Neuron (in vitro differentiated cells): ENCODE results near the gene ITM2B.

ENCODE experiments used
- H2AFZ ChIP-seq: one replicate; pipeline ENCODE4 v1.6.1; 2013; ENCODE audit warnings: low read depth, mild to moderate bottlenecking, inconsistent platforms, low read length, moderate library complexity
- H3K27me3 ChIP-seq: one replicate; pipeline ENCODE4 v1.6.1; 2013; ENCODE audit warnings: low read length; ENCODE audit not compliant: insufficient read depth
- H3K36me3 ChIP-seq: one replicate; pipeline ENCODE4 v1.6.1; 2013; ENCODE audit warnings: low read length; ENCODE audit not compliant: insufficient read depth
- H3K4me1 ChIP-seq: one replicate; pipeline ENCODE4 v1.6.1; 2013; ENCODE audit warnings: low read length; ENCODE audit not compliant: insufficient read depth
- H3K4me3 ChIP-seq: 2 replicates; pipeline ENCODE4 v1.5.1; 2013; ENCODE audit warnings: mild to moderate bottlenecking, low read length, moderate library complexity
- H3K9me3 ChIP-seq: one replicate; pipeline ENCODE4 v1.6.1; 2013; ENCODE audit warnings: low read length

ITM2B gene

DNA sequence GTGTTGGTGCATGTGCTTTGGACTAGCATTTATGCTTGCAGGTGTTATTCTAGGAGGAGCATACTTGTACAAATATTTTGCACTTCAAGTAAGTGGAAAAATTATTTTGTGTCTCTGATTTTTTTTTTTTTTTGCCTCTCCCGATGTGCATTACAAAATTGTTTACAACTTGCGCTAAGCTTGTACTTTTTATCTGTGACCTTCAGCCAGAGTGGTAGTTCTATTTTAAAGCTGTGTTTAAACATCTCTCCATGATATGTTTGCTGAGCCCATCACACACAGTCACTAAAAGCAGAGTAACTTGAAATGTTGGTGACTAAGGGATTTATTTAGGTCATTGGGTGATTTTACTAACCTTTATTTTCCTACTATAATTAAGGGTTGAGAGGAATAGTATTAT, 20.8 kb downstream of the ITM2B start:
- peaks cover 49% of the 10 kb centered on the region for H3K36me3 ChIP-seq
- H2AFZ ChIP-seq, result no peak overlapping the region
- H3K4me3 ChIP-seq, result no peak overlapping the region
- no peaks in the 10 kb centered on the region for H3K4me1 ChIP-seq
- no peaks in the 10 kb centered on the region for H3K9me3 ChIP-seq
- H3K27me3 ChIP-seq, result no peaks in the 10 kb centered on the region

DNA sequence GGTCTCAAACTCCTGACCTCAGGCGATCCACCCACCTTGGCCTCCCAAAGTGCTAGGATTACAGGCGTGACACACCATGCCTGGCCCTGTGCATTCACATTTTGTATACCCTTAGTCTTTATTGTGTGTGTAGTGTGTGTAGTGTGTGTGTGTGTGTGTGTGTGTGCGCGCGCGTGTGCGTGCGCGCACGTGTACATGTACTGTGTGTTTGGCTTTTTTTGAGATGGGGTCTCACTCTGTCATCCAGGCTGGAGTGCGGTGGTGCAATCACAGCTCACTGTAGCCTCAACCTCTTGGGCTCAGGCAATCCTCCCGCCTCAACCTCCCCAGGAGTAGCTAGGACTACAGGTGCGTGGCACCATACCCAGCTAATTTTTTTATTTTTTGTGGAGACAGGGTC, 22.1 kb downstream of the ITM2B start:
- no peaks in the 10 kb centered on the region for H3K27me3 ChIP-seq
- no peak overlapping the region for H3K4me3 ChIP-seq
- peaks cover 57% of the 10 kb centered on the region for H3K36me3 ChIP-seq
- no peak overlapping the region for H2AFZ ChIP-seq
- no peaks in the 10 kb centered on the region for H3K4me1 ChIP-seq
- no peaks in the 10 kb centered on the region for H3K9me3 ChIP-seq

DNA sequence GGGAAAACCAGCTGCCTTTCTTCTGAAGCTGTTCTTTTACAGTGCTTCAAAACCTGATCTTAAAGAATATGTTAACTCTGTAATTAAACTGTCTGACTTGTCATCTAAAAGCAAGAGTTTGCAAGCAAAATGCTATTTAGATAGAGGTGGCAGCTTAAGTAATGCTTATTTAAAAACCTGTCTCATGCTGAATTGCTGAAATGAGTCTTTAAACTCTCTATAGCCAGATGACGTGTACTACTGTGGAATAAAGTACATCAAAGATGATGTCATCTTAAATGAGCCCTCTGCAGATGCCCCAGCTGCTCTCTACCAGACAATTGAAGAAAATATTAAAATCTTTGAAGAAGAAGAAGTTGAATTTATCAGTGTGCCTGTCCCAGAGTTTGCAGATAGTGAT, 22.9 kb downstream of the ITM2B start:
- Histone ChIP-seq H3K27me3 (no peaks in the 10 kb centered on the region), H3K4me1 (no peaks in the 10 kb centered on the region), H3K9me3 (no peaks in the 10 kb centered on the region), H3K36me3 (peaks cover 63% of the 10 kb centered on the region), H3K4me3 (no peak overlapping the region), H2AFZ (no peak overlapping the region)

DNA sequence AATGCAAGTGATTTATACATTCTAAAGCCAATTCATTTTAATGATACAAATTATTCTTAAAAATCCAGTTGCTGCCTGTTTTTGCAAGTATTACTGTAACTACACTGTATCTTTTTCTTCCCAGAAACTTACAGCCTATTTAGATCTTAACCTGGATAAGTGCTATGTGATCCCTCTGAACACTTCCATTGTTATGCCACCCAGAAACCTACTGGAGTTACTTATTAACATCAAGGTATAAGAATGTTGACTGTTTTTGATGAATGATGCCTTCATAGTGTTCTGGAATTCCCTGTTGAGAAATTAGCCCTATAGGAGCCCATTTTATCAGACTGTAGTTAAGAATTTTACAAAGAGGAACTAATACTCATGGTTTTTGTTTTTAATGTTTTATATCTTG, 25.0 kb downstream of the ITM2B start:
- H3K36me3 ChIP-seq, result peaks cover 77% of the 10 kb centered on the region
- no peaks in the 10 kb centered on the region for H3K9me3 ChIP-seq
- no peaks in the 10 kb centered on the region for H3K27me3 ChIP-seq
- no peak overlapping the region for H2AFZ ChIP-seq
- H3K4me1 ChIP-seq, result no peaks in the 10 kb centered on the region
- no peak overlapping the region for H3K4me3 ChIP-seq

DNA sequence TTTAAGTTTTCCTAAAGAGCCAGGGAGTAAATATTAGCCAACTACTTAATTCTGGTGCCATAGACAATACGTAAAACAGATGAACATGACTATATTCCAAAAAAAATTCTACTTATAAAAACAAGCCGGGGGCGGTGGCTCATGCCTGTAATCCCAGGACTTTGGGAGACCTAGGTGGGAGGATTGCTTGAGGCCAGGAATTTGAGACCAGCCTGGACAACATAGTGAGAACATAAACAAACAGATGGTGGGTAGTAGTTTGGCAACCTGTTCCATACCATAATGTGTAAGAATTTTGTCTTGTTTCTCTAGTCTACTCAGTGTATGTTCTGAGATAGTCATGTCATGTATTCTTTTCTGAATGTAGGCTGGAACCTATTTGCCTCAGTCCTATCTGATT, 25.4 kb downstream of the ITM2B start:
- Histone ChIP-seq H3K27me3 (no peaks in the 10 kb centered on the region), H3K36me3 (peaks cover 81% of the 10 kb centered on the region), H3K4me3 (no peak overlapping the region), H2AFZ (no peak overlapping the region), H3K4me1 (no peaks in the 10 kb centered on the region), H3K9me3 (no peaks in the 10 kb centered on the region)

DNA sequence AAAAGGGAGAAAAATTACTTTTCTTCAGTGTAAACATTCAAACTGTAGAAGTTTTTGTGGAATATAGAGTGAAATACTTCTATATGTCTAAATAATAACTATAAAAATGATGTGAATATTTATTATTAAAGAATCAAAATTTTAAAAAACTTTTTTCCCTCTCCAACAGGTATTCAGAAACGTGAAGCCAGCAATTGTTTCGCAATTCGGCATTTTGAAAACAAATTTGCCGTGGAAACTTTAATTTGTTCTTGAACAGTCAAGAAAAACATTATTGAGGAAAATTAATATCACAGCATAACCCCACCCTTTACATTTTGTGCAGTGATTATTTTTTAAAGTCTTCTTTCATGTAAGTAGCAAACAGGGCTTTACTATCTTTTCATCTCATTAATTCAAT, 28.0 kb downstream of the ITM2B start:
- H3K36me3 ChIP-seq, result peaks cover 79% of the 10 kb centered on the region
- H2AFZ ChIP-seq, result no peak overlapping the region
- H3K27me3 ChIP-seq, result no peaks in the 10 kb centered on the region
- no peaks in the 10 kb centered on the region for H3K4me1 ChIP-seq
- no peaks in the 10 kb centered on the region for H3K9me3 ChIP-seq
- no peak overlapping the region for H3K4me3 ChIP-seq

DNA sequence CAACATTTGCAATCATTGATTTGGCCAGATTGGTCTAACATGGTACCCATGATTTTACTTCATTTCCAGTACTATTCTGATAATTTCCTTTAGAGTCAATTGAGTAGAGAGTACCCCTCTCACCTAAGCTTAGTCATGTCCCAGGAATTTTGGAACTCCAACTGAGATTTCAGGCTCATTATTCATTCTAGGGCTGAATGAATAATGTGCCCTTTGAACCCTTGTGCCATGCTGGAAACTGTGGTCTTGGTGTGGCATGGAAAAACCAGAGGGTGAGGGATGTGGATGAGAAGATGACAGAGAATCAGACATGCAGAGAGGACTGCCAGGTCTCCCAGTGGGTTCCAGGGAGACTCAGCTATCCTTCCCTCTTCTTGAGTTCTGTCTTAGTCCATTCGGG, 30.2 kb downstream of the ITM2B start:
- Histone ChIP-seq H3K4me3 (no peak overlapping the region), H3K27me3 (no peaks in the 10 kb centered on the region), H3K36me3 (peaks cover 59% of the 10 kb centered on the region), H2AFZ (no peak overlapping the region), H3K9me3 (no peaks in the 10 kb centered on the region), H3K4me1 (no peaks in the 10 kb centered on the region)

DNA sequence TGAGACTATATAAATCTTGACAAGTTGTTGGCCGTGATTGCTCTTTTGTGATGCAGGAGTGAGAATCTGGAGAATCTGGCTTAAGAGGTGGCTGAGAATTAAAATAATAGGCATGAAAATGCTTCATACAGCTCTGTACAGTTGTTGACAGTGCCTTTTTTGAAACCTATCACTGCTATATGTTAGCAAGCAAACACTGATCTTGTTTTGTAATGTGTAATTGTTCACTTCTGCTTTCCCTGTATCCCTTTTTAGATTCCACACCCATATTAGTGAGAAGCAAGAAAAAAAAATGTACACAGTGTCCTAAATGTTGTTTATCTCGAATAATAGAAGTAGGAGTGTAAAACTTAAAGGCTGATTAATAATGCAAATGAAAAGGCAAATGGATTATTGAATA, 31.1 kb downstream of the ITM2B start:
- Histone ChIP-seq H2AFZ (no peak overlapping the region), H3K9me3 (no peaks in the 10 kb centered on the region), H3K4me1 (no peaks in the 10 kb centered on the region), H3K4me3 (no peak overlapping the region), H3K27me3 (no peaks in the 10 kb centered on the region), H3K36me3 (peaks cover 50% of the 10 kb centered on the region)

DNA sequence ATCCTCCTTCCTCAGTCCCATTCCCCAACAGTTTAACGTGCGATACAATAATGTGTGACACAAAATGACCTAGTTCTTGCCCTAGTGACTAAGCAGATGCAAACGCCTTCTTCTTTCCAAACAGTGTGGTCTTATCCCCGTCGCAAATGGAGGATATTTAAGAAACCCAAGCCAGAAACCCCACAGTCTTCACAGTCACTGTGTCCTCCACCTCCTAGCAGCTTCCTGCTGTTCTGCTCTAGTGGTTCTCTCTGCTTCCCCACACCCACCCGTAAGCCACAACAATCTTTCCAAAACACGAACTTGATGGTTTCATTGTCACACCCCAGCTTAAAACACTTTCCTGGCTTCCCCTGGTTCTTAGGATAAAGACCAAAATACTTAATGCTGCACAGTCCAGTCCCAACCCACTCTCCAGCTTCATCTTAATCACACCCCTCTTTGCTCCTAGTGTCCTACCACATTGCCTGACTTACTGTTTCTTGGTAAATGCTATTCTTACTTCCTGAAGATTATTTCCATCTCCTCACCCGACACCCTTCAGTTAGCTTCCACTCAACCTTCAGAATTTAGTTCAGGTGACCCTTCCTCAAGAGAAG, 32.3 kb downstream of the ITM2B start:
- Histone ChIP-seq H3K4me1 (no peaks in the 10 kb centered on the region), H3K36me3 (peaks cover 44% of the 10 kb centered on the region)

DNA sequence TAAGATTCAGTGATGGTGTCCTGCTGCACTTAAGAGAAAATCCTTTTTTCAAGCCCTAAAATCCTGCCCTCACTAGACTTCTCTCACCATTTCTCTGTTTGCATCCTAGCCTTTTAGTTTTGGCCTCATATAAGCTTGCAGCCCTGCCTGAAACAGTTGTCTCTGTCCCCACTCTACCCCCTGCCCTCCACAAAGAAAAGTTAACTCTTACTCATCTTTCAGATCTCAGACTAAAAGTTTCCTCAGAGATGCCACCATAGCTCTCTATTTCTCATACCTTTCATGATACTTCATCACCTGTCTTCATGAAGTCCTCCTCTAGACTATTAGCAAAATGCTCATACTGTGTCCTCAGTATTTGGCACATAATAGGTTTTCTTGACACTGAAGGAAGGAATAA, 33.1 kb downstream of the ITM2B start:
- H3K36me3 ChIP-seq, result peaks cover 36% of the 10 kb centered on the region
- no peaks in the 10 kb centered on the region for H3K27me3 ChIP-seq
- no peaks in the 10 kb centered on the region for H3K4me1 ChIP-seq
- H2AFZ ChIP-seq, result no peak overlapping the region
- no peaks in the 10 kb centered on the region for H3K9me3 ChIP-seq
- no peak overlapping the region for H3K4me3 ChIP-seq

More for the DNA sequence above, 32.3 kb downstream of the ITM2B start:
- H2AFZ ChIP-seq, result no peak overlapping the region
- H3K27me3 ChIP-seq, result no peaks in the 10 kb centered on the region
- no peaks in the 10 kb centered on the region for H3K9me3 ChIP-seq
- no peak overlapping the region for H3K4me3 ChIP-seq

DNA sequence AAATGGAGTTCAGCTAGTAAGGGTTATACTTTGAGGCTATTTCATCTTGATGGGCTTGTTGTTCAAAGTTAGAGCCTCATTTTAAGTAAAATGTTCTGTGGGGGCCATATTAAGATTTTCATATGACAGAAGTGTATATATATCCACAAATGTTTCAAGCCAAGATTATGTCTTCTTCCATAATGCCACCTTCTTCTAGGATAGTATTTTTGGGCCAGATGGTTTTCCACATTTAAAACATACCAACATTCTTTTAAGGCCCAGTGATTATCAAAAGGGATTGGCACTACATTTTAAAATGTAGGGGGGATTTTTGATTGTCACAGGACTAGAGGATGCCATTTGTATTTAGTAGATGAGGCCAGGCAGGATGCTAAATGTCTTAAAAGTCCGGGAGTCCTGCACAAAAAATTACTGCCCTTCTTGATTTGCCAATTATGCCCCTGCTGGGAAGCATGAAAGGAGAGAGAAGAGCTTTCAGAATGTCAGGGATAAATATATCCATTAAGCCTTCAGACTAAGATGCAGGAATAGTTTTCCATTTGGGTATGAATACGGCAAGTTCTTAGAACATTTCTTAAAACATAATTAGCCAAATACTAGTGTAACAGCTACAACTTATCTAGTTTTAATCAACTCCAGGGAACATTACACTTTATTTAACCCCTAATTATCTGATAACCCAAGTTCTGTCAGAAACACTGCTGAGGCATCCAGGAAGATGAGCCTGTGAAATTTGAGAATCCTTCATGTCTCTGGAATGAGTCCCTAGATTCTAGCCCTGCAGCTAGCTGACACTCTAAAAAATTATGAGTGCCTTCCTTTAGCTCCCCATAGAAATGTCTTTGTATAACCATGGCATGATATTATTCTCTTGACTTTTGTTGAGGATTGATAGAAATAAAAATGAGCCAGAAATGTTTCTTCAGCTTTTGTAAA, 34.0 kb downstream of the ITM2B start:
- Histone ChIP-seq H3K36me3 (peaks cover 29% of the 10 kb centered on the region), H2AFZ (no peak overlapping the region), H3K4me1 (no peaks in the 10 kb centered on the region), H3K27me3 (no peaks in the 10 kb centered on the region), H3K4me3 (no peak overlapping the region), H3K9me3 (no peaks in the 10 kb centered on the region)

DNA sequence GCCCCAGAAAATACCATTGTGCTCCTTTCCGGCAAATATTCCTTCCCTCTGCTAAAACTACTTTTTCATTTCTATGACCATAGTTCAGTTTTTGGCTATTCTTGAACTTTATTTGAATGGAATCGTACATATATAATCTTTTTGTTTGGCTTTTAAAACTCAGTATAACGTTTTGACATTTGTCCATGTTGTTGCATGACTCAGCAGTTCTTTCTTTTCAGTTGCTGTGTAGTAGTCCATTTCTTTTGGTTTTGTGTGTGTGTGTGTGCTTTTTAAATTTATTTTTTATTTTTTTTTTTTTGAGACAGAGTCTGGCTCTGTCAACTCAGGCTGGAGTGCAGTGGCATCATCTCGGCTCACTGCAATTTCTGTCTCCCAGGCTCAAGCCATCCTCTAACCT, 35.0 kb downstream of the ITM2B start:
- Histone ChIP-seq H3K4me1 (no peaks in the 10 kb centered on the region), H3K4me3 (no peak overlapping the region), H3K36me3 (peaks cover 19% of the 10 kb centered on the region), H3K27me3 (no peaks in the 10 kb centered on the region), H3K9me3 (no peaks in the 10 kb centered on the region), H2AFZ (no peak overlapping the region)

DNA sequence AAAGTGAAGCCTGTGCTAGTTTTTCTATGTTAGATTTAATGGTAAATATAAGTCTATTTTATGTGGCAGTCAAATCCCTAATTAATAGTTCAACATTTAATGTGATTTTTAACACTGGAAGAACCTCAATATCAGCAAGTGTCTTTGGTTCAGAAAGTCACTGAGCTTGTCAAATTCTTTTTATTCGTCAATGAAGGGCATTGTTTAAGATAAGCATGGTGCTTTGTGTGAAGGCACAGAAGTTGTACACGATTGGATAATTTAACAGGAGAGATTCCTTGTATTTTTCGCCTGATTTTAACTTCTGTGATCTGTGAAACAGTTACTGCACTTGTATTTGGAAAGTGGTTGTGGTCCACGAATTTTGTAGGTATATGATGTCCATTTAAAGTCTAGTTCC, 40.3 kb downstream of the ITM2B start:
- H3K27me3 ChIP-seq, result no peaks in the 10 kb centered on the region
- no peak overlapping the region for H3K4me3 ChIP-seq
- no peak overlapping the region for H2AFZ ChIP-seq
- H3K9me3 ChIP-seq, result no peaks in the 10 kb centered on the region
- no peaks in the 10 kb centered on the region for H3K36me3 ChIP-seq
- no peaks in the 10 kb centered on the region for H3K4me1 ChIP-seq
